HG03342 (cell line): ENCODE measurements around the gene RPP14.

Source experiments
- ATAC-seq: cut with Tn5 transposase; IDR thresholded peaks from one replicate; pipeline ENCODE4 v1.9.1; 2021; ENCODE audit warnings: mild to moderate bottlenecking, moderate library complexity; ENCODE audit not compliant: unreplicated experiment

The RPP14 gene

DNA sequence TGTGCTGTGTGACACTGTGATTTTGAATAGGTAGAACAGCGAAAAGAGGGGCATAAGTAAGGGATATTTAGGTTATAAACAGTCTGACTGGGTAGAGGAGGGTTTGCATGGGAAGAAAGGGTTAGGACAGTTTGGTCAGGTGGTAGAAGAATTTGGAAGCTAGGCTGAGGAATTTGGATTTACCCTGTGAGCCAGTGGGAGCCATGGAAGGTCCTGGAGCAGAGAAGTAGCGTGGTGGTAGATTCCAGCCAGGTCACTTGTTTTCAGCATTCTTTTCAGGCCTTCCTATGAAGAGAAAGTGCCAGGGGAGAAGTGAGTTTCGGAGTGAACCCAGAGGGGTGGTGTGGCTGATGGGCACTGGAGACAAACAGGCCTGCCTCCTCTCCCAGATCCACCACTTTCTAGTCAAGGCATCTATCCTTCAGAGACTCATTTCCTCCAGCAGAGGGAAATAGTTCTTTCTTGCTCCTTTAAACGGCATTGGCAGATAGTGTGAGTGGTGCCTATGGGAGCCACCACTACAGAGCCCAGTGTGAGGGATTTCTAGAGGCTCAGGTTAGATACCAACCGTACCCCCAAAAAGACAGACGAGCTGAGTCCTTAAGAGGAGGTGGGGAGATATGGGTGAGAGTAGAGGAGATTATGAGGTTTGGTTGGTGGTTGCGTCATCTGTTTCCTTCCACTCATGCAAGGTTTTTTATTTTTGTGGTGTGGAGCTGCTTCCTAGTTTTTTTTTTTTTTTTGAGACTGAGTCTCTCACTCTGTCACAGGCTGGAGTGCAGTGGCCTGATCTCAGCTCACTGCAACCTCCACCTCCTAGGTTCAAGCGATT lies 47.9 kb downstream of the RPP14 start:
- no peak for ATAC-seq

DNA sequence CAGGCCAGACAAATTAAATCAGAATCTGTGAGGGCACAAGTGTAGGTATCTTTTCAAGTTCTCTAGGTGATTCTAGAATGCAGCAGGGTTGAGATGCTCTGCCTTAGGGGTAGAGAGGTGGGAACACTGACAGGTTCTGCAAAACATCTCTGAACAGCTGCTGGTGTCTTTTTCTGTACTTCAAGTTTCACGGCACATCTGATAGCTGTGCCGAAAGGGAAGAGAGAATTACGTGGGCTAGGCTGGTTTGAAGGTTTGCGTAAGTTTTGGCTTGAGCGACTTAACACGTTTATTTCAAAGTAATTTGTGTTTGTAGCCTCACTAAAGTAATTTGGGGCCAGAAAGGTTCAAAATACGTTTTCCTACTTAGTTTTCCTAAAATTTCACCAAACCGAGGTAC lies 49.1 kb downstream of the RPP14 start:
- no peak for ATAC-seq

DNA sequence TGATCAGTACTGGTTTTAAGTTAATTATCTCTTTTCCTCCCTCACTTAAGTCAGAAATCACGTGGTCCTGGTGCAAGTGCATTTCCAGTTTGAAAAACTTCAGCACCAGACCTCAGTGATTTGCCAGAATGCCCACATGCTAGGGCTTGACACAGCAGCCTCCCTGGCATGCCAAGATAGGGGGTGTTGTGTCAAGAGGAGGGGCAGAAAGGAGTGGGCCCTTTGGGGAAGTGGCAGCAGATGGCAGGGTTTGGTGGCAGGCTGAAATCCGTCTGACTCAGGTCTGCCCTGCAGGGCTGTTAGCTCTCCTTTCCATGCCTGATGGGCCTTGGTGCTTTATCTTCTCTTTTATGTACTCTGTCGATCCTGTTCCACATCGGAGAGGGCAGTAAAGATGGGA lies 50.0 kb downstream of the RPP14 start:
- no peak for ATAC-seq

DNA sequence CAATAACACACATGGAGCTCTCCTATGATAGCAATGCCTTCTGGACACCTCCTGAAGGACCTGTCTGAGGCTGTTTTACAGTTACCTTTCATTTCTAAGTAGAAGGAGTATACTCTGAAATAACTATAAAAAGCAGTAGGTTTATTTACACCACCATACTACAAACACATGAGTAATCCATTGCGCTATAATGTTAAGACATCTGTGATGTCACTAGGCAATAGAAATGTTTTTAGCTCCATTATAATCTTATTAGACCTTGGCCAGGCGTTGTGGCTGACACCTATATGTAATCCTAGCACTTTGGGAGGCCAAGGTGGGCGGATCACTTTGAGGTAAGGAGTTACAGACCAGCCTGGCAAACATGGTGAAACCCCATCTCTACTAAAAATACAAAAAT lies 51.4 kb downstream of the RPP14 start:
- no peak for ATAC-seq

DNA sequence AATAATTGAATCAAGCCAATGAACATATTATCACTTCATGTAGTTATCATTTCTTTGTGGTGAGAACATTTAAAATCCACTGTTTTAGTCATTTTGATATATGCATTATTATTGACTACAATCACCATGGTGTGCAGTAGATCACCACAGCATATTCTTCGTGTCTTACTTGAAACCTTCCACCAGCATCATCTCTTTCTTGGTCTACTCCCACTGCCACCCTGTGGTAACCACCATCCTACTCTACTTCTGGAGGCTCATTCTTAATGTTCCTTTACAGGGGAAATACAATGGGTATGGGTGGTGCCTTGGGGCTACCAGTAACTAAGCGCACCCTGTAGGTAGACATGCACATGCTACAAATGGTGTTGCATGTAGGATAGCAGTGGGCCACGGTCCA lies 52.0 kb downstream of the RPP14 start:
- no peak for ATAC-seq

DNA sequence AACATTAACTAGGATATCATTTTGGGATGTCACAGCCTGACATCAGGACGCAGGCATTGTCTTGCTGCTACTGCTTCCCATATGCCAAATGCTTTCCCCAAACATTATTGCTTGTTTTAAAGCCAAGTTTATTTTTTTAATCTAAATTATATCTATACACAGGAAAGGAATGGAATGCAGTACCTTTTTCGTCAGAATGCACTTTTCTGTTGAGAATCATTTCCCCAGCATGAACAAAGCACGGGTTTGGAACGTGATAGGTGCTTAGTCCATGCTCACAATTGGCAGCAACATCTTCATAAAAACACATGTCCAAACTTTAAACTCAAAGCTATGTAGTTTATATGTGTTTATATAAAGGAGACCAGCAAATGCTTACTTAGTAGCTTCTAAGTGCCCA lies 52.8 kb downstream of the RPP14 start:
- ATAC-seq = no peak

DNA sequence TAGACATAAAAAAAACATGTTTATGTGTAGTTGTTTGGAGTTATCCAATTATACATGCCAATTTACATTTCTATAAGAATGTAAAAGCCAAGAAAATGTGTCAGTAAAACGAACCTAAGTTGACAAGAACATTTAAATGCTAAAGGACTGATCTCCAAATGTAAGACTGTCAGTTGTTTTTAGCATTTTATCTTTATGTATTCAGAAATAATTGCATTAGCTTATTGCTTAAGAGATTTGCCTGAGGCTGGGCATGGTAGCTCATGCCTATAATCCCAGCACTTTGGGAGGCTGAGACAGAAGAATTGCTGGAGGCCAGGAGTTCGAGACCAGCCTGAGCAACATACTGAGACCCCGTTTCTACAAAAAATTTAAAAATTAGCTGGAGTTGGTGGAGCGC lies 53.6 kb downstream of the RPP14 start:
- ATAC-seq = no peak

DNA sequence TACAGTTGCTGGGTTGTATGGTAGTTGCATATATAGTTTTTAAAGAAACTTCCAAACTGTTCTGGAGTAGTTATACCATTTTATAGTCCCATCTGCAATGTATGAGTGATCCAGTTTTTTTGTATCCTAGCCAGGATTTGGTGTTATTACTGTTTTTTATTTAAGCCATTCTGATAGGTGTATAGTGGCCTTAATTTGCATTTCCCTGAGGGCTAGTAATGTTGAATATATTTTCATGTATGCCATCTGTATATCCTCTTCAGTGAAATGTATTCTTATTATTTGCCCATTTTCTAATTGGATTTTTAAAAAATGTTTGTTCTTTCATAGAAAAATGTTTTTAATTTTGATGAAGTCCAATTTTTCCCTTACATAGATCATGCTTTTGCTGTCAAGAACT lies 55.8 kb downstream of the RPP14 start:
- ATAC-seq = no peak

DNA sequence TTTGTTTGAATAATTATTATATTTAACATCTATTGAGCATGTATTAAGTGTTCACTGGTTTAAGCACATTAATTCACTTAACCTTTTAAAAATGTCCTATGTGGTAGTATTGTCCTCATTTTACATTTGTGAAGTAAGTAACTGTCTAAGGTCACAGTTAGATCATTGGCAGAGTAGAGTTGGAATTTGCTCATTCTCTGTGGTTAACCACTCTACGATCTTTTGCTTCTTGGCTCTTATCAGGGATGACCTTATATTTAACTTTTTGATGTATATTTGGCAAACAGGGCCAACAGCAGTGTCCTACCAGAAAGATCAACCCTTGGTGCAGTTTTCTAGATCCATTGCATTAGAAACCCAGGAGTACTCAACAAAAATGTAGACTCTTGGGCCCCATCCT lies 60.7 kb downstream of the RPP14 start:
- ATAC-seq = no peak

DNA sequence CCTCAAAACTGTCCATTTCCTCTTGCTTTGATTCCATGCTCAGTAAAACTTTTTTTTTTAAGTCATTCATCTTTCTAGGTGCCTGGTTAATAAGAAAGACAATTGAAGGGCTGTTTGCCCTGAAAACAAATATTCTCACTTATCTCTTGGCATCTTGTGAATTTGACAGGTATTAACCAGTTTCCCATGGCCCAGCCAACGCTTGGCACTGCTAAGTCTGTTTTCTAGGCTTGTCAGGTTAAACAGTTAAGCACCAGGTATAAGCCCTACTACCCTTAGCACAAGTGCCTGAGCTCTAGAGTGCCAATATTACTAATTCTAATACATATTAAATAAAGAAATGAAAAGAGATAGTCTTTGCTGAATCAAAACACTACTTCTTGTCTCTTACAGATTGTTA lies 63.0 kb downstream of the RPP14 start:
- ATAC-seq = no peak
